ENCODE measurements around the gene SNCB.
"Not testable (repeated sequence)": the region's sequence is repeated elsewhere in the genome, so short reads cannot be mapped to it uniquely, and the experiment has no call there.

SNCB gene

GRCh38 chr5:176608937-176609723 lies 21.2 kb downstream of the SNCB start:
- DNase-seq (ENCODE audit: extremely low spot score, insufficient read length, low read depth) (no peak), FAIRE-seq (no peak)

- FAIRE-seq (no peak), DNase-seq (ENCODE audit: extremely low spot score, insufficient read length, low read depth) (no peak)
Measured at GRCh38 chr5:176608142-176608705, 22.1 kb downstream of the SNCB start.

- no peak for FAIRE-seq
- no peak for DNase-seq (ENCODE audit: extremely low spot score, insufficient read length, low read depth)
Measured at GRCh38 chr5:176606875-176607274, 23.5 kb downstream of the SNCB start.

- no peak for DNase-seq (ENCODE audit: extremely low spot score, insufficient read length, low read depth)
Measured at GRCh38 chr5:176606032-176606431, 24.3 kb downstream of the SNCB start.

GRCh38 chr5:176603091-176603490 lies 27.2 kb downstream of the SNCB start:
- FAIRE-seq = no peak
- DNase-seq (ENCODE audit: extremely low spot score, insufficient read length, low read depth) = no peak

More at GRCh38 chr5:176606032-176606431, 24.3 kb downstream of the SNCB start:
- FAIRE-seq = no peak

GRCh38 chr5:176601901-176602482 lies 28.3 kb downstream of the SNCB start:
- no peak for FAIRE-seq

GRCh38 chr5:176599749-176600430 lies 30.4 kb downstream of the SNCB start:
- not testable (repeated sequence) for DNase-seq (ENCODE audit: extremely low spot score, insufficient read length, low read depth); FAIRE-seq

More at GRCh38 chr5:176601901-176602482, 28.3 kb downstream of the SNCB start:
- no peak for DNase-seq (ENCODE audit: extremely low spot score, insufficient read length, low read depth)

- FAIRE-seq (no peak), DNase-seq (ENCODE audit: extremely low spot score, insufficient read length, low read depth) (no peak)
Measured at GRCh38 chr5:176597417-176598389, 32.6 kb downstream of the SNCB start.

GRCh38 chr5:176596689-176597416 lies 33.5 kb downstream of the SNCB start:
- no peak for FAIRE-seq
- DNase-seq (ENCODE audit: extremely low spot score, insufficient read length, low read depth) = no peak

- DNase-seq (ENCODE audit: extremely low spot score, insufficient read length, low read depth) = no peak
- no peak for FAIRE-seq
Measured at GRCh38 chr5:176596069-176596644, 34.2 kb downstream of the SNCB start.

GRCh38 chr5:176595386-176595943 lies 34.9 kb downstream of the SNCB start:
- DNase-seq (ENCODE audit: extremely low spot score, insufficient read length, low read depth) (no peak), FAIRE-seq (no peak)

- DNase-seq (ENCODE audit: extremely low spot score, insufficient read length, low read depth) (no peak), FAIRE-seq (no peak)
Measured at GRCh38 chr5:176594554-176594953, 35.8 kb downstream of the SNCB start.

GRCh38 chr5:176593273-176593869 lies 37.0 kb downstream of the SNCB start:
- FAIRE-seq (no peak), DNase-seq (ENCODE audit: extremely low spot score, insufficient read length, low read depth) (no peak)

- DNase-seq (ENCODE audit: extremely low spot score, insufficient read length, low read depth) (no peak), FAIRE-seq (no peak)
Measured at GRCh38 chr5:176592573-176592972, 37.8 kb downstream of the SNCB start.

- DNase-seq (ENCODE audit: extremely low spot score, insufficient read length, low read depth) = not testable (repeated sequence)
- peak; percentile 59 for FAIRE-seq
Measured at GRCh38 chr5:176591667-176592066, 38.7 kb downstream of the SNCB start.

- DNase-seq (ENCODE audit: extremely low spot score, insufficient read length, low read depth) (no peak), FAIRE-seq (no peak)
Measured at GRCh38 chr5:176590035-176590717, 40.2 kb downstream of the SNCB start.

GRCh38 chr5:176589039-176589769 lies 41.1 kb downstream of the SNCB start:
- DNase-seq (ENCODE audit: extremely low spot score, insufficient read length, low read depth) (no peak), FAIRE-seq (no peak)

Data from GM18507 (cell line).